H1 (cell line): ENCODE results near the gene DLK1.

ENCODE experiments used
- CEBPB ChIP-seq: IDR thresholded peaks from 2 replicates; pipeline ENCODE4 v1.6.1; 2012; ENCODE audit warnings: low read depth, low read length
- CHD2 ChIP-seq: IDR thresholded peaks from 2 replicates; pipeline ENCODE4 v1.6.1; 2012; ENCODE audit warnings: low read length, improper control_type of control experiment
- CTCF ChIP-seq, 3 experiments: IDR thresholded peaks; 1 replicate in 2 of 3; 2 replicates in 1 of 3; pipeline versions ENCODE4 v1.5.1 to v1.6.1; 2011; ENCODE audit warnings: low read length in 3 of 3, mild to moderate bottlenecking in 3 of 3, inconsistent platforms in 2 of 3, low read depth in 1 of 3, moderate library complexity in 1 of 3; ENCODE audit not compliant: insufficient read depth in 1 of 3; ENCODE audit errors: control extremely low read depth in 1 of 3
- EP300 ChIP-seq, 2 experiments: IDR thresholded peaks; 1 replicate in 1 of 2; 2 replicates in 1 of 2; pipeline ENCODE4 v1.6.1; 2011 to 2012; ENCODE audit warnings: low read depth in 2 of 2, low read length in 2 of 2, mild to moderate bottlenecking in 2 of 2, borderline replicate concordance in 1 of 2, inconsistent platforms in 1 of 2, moderate library complexity in 1 of 2
- HDAC2 ChIP-seq, 2 experiments: fragments of 300-600 bp in 1 of 2; sonication (generic) in 1 of 2; IDR thresholded peaks; 2 replicates each; pipeline ENCODE4 v1.6.1; 2011 to 2012; ENCODE audit warnings: low read depth in 2 of 2, low read length in 2 of 2, mild to moderate bottlenecking in 2 of 2, moderate library complexity in 2 of 2, borderline replicate concordance in 1 of 2, inconsistent platforms in 1 of 2
- JUN ChIP-seq: IDR thresholded peaks from 2 replicates; pipeline ENCODE4 v1.6.1; 2011; ENCODE audit warnings: low read depth, mild to moderate bottlenecking, improper control_type of control experiment, low read length
- MAFK ChIP-seq: IDR thresholded peaks from 2 replicates; pipeline ENCODE4 v1.6.1; 2012; ENCODE audit warnings: low read depth, mild to moderate bottlenecking, improper control_type of control experiment, low read length
- NRF1 ChIP-seq: IDR thresholded peaks from 2 replicates; pipeline ENCODE4 v1.6.1; 2011; ENCODE audit warnings: mild to moderate bottlenecking, low read depth, low read length, improper control_type of control experiment
- POLR2A ChIP-seq, 2 experiments: IDR thresholded peaks; 1 replicate in 1 of 2; 2 replicates in 1 of 2; pipeline ENCODE4 v1.6.1; 2011; ENCODE audit warnings: low read depth in 2 of 2, low read length in 2 of 2, mild to moderate bottlenecking in 2 of 2; ENCODE audit errors: control extremely low read depth in 1 of 2
- POLR2AphosphoS5 ChIP-seq: IDR thresholded peaks from 2 replicates; pipeline ENCODE4 v1.6.1; 2011; ENCODE audit warnings: low read depth, low read length
- RAD21 ChIP-seq, 2 experiments: IDR thresholded peaks in 1 of 2; conservative IDR thresholded peaks in 1 of 2; 2 replicates each; pipeline ENCODE4 v1.6.1; 2011; ENCODE audit warnings: low read depth in 2 of 2, low read length in 2 of 2, improper control_type of control experiment in 1 of 2, inconsistent platforms in 1 of 2, mild to moderate bottlenecking in 1 of 2, moderate library complexity in 1 of 2
- RFX5 ChIP-seq: IDR thresholded peaks from 2 replicates; pipeline ENCODE4 v1.6.1; 2011; ENCODE audit warnings: low read depth, low read length, improper control_type of control experiment, borderline replicate concordance
- SIRT6 ChIP-seq: IDR thresholded peaks from one replicate; pipeline ENCODE4 v1.7.1; 2012; ENCODE audit warnings: low read length, inconsistent platforms
- SRF ChIP-seq: IDR thresholded peaks from 2 replicates; pipeline ENCODE4 v1.6.1; 2011; ENCODE audit warnings: mild to moderate bottlenecking, low read depth, low read length, moderate library complexity

- TF ChIP-seq JUN, result no peak
- TF ChIP-seq POLR2A (IDR thresholded peaks at IDR 0.05; ENCODE audit: control extremely low read depth in 1 of 2, low read depth in 2 of 2, low read length in 2 of 2), result no peak
- TF ChIP-seq CTCF (IDR thresholded peaks at IDR 0.05; ENCODE audit: control extremely low read depth in 1 of 3, insufficient read depth in 1 of 3, low read depth in 1 of 3, low read length in 3 of 3), result no peak
- no peak for TF ChIP-seq RAD21 (IDR thresholded peaks at IDR 0.05 in 1 of 2, conservative IDR thresholded peaks at IDR 0.05 in 1 of 2; ENCODE audit: low read depth in 2 of 2, low read length in 2 of 2)
- no peak for TF ChIP-seq NRF1
- no peak for TF ChIP-seq CEBPB
- no peak for TF ChIP-seq RFX5
- no peak for TF ChIP-seq SRF
- no peak for TF ChIP-seq MAFK
- TF ChIP-seq CHD2, result no peak
- no peak for TF ChIP-seq HDAC2 (IDR thresholded peaks at IDR 0.05; ENCODE audit: borderline replicate concordance in 1 of 2, low read depth in 2 of 2, low read length in 2 of 2)
- TF ChIP-seq EP300 (IDR thresholded peaks at IDR 0.05; ENCODE audit: borderline replicate concordance in 1 of 2, low read depth in 2 of 2, low read length in 2 of 2), result no peak
- TF ChIP-seq SIRT6, result no peak
- no peak for TF ChIP-seq POLR2AphosphoS5
These were observed 49.5 kb upstream of the DLK1 start for GRCh38 chr14:100677152-100677551.
